Cortex of kidney (tissue), 1 donor: ENCODE measurements around the gene ITPK1.

Experiments used
- DNase-seq: peaks from one replicate; lab custom pipeline; 2025; lab: John Stamatoyannopoulos, UW

Gene ITPK1

GRCh38 chr14:93059917-93060545, 55.7 kb downstream of the ITPK1 start:
- no peak for DNase-seq

- no peak for DNase-seq
Measured at GRCh38 chr14:93059260-93059659, 56.5 kb downstream of the ITPK1 start.

- DNase-seq, result no peak
Measured at GRCh38 chr14:93057586-93058280, 58.0 kb downstream of the ITPK1 start.

DNA sequence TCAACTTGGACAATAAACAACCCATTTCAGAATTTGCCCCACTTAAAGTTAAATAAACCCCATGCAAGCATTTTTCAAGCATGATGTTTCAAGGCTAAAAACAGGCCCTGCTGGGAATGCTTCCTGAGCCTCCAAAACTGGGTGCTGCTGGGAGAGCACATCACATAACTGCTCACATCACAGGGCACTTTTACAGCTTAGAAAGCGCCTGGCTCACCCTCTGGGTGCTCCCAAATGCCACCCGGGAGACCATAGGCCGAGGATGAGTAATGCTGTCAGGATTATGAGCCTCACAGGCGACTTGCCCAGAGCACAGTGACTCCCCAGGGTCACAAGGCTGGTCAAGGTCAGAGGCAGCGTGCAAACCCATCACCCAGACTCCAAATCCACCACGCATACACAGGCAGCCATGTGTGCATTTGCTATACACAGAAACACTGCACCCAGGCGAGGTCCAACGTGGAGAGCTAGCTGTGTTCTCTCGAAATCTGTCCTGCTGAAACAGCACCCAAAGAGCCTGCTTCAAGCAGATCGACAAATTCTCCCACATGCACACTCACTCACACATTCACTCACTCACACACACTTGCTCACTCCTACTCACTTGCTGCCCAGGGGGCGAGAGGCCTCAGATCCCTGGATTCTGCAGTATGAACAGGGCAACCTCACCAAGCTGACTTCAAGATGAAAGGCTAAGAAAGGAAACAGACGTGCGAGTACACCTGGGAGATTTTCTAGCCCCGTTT, 58.7 kb downstream of the ITPK1 start:
- DNase-seq, result no peak

GRCh38 chr14:93056166-93056839, 59.4 kb downstream of the ITPK1 start:
- no peak for DNase-seq

- no peak for DNase-seq
Measured at GRCh38 chr14:93055651-93056115, 60.0 kb downstream of the ITPK1 start.

DNA sequence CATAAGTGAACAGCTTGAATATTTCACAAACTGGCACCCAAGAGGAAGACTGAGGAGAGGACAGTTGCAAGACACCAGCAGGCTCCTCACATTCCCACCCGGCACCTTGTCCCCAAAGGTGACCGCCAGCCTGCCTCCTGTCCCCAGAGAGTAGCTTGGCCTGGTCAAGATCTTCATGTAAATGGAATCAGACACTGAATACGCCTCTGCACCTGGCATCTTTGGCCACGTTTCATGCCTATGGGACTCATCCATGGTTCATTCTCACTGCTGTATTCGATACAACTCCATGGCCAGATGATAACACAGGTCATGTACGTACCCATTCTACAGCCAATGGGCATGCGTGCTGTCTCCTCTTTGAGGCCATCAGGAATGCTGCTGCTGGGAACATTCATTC, 60.8 kb downstream of the ITPK1 start:
- no peak for DNase-seq

DNA sequence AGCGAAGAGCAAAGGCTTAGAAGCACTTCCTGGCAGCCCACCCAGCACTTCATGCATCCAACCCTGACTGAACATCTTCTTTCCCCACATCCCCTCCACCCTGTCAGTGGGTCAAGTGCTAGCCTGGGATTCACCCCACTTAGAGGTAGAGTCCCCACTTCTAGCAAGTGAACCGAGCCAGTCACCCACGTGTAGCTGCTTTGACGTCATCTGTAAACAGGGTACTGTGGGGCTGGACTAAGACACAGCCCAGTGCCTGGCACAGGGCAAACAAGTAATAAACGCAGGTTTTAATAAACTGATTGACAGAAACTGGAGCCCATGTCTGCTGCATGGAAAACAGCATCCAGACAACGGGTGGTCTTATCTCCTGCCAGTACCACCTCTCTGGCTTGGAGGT, 61.7 kb downstream of the ITPK1 start:
- no peak for DNase-seq

DNA sequence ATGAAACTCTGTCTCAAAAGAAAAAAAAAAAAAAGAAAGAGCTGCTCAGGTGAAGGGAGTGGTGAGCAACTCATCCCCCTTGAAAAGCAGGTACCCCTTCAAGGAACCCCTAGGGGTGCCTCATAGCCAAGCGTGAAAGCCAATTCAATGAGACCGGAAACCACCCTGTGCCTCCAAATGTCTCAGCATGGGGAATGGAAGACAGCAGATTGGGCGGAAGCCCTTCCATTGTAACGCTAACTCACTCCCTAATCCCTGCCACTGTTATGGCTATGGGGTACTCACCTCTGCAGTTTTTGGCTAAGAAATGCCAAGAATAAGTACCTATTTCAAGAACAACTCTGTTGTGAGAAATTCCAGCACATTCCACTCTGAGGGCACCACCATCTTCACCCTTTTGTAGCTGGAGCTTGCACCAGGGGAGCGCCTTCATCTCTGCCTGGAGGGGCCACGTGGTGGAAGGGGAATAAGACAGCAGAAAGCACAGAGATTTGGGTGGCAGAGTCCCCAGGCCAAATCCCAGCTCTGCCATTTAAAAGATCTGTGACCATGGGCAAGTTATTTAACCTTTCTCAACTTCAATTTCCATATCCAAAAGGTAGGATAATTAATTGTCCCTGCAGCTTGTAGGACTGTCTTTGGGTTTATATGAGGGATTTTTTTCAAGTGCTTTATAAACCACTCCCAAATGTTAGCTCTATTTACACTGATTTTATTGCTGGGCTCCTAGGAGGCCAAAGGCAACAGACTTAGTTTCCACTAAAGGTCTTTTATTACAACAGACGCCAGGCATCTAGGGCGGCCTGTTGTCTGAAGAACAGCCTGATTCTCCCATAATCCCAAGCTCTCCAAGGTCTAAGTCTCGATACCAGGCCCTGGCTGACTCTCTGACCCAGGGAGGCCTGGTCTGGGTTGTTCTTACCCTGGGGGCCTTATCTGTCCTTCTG, 63.9 kb downstream of the ITPK1 start:
- no peak for DNase-seq

DNA sequence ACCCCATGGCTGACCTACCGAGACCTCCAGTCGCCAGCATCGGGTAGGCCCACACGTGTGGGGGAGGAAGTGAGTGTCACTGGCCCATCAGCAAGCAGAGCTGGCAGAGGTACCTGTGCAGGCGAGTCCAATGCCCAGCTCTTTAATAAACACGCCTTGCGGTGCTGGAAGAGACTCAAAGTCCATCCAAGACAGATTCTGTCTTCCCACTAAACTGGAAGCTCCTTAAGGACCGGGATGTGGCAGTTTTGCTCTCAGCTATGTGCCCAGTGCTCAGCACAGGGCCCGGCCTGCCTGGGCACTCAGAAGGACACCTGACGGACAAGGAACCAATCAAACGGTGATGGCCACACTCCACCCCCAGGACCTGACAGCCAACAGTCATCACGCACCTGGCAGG, 65.0 kb downstream of the ITPK1 start:
- no peak for DNase-seq

DNA sequence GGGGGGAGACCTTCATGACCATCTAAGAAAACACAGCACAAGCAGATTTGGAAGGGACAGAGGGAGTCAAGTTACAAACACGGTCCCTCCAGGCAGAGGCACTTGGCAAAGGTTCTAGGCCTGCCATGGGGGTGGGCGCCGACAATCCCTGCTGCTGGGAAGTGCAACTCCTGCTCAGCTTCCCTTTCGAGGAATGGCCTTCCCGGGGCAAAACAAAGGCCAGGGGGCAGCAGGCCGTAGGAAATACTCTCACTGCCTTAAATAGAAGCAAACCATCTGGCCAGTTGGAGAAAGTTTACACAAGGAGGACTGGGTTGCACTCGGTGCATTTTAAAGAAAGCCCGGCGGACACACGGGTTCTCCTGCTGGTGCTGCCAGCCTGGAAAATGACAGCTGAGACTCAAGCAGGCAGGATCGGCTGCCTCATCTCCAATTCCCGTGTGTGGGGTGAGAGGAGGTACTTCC, 65.8 kb downstream of the ITPK1 start:
- no peak for DNase-seq

DNA sequence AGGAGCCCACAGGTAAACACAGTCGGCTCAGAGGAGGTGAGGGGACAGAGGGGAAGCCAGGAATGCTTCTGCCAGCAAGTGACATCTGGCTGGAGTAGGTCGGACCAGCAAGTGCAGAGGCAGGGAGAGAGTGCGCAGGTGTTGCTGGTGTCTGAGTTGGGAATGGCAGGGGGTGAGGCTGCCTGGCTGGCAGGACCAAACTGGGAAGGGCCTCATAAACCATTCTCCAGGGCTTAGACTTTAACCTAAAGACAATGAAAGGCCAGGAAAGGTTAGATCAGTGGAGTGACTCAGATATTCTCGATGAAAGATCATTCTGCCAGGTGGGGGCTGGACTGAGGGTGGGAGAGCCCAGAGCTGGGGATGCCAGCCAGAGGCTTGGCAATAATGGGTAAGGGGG, 66.4 kb downstream of the ITPK1 start:
- no peak for DNase-seq

- DNase-seq, result no peak
Measured at GRCh38 chr14:93048843-93049242, 66.9 kb downstream of the ITPK1 start.

DNA sequence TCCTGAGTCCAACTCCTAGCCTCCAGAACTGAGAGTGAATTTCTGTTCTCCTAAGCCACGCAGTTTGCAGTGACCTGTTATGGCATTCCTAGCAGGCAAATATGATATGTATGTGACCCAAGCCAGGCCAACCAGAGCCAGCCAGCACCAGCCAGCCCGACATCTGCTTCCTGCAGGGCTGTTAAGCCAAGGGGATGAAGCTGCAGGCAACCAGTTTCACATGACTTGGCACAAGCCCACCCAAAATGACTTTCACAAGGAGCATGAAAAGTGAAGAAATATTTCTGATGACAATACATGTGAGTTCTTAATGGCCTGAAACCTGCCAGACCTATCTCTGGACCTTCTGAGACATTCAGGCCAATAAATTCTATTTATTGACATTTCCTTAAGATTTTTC, 68.1 kb downstream of the ITPK1 start:
- no peak for DNase-seq

- DNase-seq, result no peak
Measured at GRCh38 chr14:93047157-93047556, 68.6 kb downstream of the ITPK1 start.

DNA sequence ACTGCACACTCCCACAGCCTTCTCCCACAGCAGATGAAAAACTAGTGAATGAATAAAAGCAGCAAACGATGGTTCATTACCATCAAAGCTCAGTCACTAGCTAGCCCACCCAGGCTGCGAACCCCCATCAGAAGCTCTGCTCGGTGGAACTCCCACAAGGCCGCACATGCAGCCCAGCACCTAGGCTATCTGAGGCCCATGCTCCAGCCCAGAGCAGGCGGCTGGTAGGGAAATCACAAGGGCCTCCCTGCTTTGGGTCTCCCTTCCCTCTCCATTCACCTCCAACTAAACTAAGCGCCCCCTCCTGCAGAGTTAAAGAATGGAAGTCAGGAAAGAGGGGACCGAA, 69.0 kb downstream of the ITPK1 start:
- no peak for DNase-seq

GRCh38 chr14:93045965-93046704, 69.6 kb downstream of the ITPK1 start:
- no peak for DNase-seq

GRCh38 chr14:93045211-93045674, 70.5 kb downstream of the ITPK1 start:
- DNase-seq, result no peak

DNA sequence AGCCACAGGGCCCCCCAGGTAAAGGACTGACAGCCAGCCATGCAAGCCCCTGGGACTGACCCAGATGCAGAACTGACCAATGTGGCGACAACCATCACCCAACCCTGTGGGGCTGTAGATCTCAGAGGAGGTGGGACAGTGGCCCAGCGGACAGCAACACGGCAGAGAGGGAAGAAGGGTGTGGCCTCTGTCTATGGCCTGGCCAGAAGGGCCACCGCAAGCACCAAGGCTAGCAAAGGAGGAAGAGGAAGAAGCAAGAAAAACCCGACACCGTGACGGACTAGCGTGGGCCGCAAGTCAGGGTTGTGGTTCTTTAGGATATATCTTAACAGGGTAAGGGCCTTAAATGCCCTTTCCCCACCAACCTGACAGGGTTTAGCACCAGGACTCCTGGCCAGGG, 71.2 kb downstream of the ITPK1 start:
- no peak for DNase-seq

DNA sequence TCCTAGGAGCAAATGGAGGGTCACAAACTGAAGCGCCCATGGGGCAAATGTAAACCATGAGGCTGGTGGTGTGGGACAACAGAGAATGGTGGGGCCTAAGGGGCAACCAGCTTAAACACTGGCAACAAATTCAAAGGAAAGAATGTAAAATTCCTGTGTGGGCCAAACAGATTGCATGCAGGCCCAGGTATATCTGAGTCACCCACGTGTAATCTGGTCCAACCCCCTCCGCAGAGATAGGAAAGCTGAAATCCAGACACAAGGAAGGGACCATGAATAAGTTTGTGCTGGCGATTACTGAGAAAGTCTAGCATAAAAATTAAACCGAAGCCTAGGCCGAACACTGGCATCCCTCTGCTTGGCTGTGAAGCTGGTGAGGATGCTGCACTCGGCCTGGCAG, 71.6 kb downstream of the ITPK1 start:
- no peak for DNase-seq
